Upper lobe of left lung (tissue), 4 donors: Measurements from ENCODE around the gene C3orf70.

Experiments
- POLR2AphosphoS5 ChIP-seq, 2 donors: sonication (generic); formaldehyde crosslinking; IDR thresholded peaks; one replicate each; pipeline ENCODE4 v1.5.1; 2017; ENCODE audit warnings: antibody characterized with exemption in 2 of 2
- TF ChIP-seq, protein P1 (sequence below), 6 experiments: fragments of 450-650 bp in 4 of 6; fragments of 200-600 bp in 2 of 6; sonication (generic) in 2 of 6; IDR thresholded peaks; one replicate each; pipeline ENCODE4 v1.5.1; 2016 to 2019; ENCODE audit warnings: antibody characterized with exemption in 6 of 6

DNA sequence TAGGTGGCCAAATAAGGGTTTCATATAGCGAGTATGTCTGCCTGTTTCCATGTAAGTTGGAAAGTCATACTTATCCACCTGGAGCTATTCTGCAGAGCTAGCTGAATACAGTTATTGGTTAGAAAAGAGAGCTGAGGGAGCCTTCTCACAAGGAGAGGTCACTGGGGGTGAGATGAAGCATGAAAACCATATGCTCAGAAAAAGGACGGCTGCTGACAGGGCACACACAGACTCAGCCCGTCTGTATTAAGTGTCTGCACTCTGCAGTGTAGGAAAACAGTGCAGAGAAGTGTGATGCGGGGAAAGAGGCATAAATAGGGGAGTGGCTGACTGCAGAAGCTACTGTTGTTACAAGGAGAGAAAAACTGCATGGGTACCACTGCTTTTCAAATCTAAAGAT lies 58.2 kb downstream of the C3orf70 start:
- TF ChIP-seq, protein P1, sequence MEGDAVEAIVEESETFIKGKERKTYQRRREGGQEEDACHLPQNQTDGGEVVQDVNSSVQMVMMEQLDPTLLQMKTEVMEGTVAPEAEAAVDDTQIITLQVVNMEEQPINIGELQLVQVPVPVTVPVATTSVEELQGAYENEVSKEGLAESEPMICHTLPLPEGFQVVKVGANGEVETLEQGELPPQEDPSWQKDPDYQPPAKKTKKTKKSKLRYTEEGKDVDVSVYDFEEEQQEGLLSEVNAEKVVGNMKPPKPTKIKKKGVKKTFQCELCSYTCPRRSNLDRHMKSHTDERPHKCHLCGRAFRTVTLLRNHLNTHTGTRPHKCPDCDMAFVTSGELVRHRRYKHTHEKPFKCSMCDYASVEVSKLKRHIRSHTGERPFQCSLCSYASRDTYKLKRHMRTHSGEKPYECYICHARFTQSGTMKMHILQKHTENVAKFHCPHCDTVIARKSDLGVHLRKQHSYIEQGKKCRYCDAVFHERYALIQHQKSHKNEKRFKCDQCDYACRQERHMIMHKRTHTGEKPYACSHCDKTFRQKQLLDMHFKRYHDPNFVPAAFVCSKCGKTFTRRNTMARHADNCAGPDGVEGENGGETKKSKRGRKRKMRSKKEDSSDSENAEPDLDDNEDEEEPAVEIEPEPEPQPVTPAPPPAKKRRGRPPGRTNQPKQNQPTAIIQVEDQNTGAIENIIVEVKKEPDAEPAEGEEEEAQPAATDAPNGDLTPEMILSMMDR (IDR thresholded peaks at IDR 0.05): no peak
- no peak for TF ChIP-seq POLR2AphosphoS5 (IDR thresholded peaks at IDR 0.05)
